A549 (cell line): ENCODE data around the gene RECK.

ENCODE experiments used
- CHD2 ChIP-seq: fragments of 150-350 bp; IDR thresholded peaks from 2 replicates; pipeline ENCODE4 v1.6.1; 2014; ENCODE audit warnings: low read length; ENCODE audit not compliant: partially characterized antibody
- CTCF ChIP-seq: fragments of >200 bp; sonication (Bioruptor Twin); formaldehyde crosslinking; IDR thresholded peaks from 3 replicates; pipeline ENCODE4 v1.5.1; 2016
- GATA3 ChIP-seq: IDR thresholded peaks from 2 replicates; pipeline ENCODE4 v1.6.1; 2012; ENCODE audit warnings: borderline replicate concordance
- RFX5 ChIP-seq: fragments of 450-650 bp; IDR thresholded peaks from 2 replicates; pipeline ENCODE4 v1.7.1; 2014; ENCODE audit warnings: antibody characterized with exemption, mild to moderate bottlenecking, moderate library complexity
- RNF2 ChIP-seq: fragments of 200-600 bp; sonication (generic); IDR thresholded peaks from 2 replicates; pipeline ENCODE4 v1.6.1; 2016; ENCODE audit warnings: low read depth, mild to moderate bottlenecking, antibody characterized with exemption, moderate library complexity, borderline replicate concordance

GRCh38 chr9:35998333-35998732, 38.4 kb upstream of the RECK start:
- TF ChIP-seq CTCF (no peak), CHD2 (no peak), GATA3 (no peak), RFX5 (no peak), RNF2 (no peak)
